ENCODE results near the gene FOXP1. TPM values are rescaled to one million over a fixed set of nuclear protein-coding genes. Genes with fewer than 3 reads are reported as not detected.

The FOXP1 gene
- total RNA-seq, 1 donor from 2014 or later = 128 TPM

DNA sequence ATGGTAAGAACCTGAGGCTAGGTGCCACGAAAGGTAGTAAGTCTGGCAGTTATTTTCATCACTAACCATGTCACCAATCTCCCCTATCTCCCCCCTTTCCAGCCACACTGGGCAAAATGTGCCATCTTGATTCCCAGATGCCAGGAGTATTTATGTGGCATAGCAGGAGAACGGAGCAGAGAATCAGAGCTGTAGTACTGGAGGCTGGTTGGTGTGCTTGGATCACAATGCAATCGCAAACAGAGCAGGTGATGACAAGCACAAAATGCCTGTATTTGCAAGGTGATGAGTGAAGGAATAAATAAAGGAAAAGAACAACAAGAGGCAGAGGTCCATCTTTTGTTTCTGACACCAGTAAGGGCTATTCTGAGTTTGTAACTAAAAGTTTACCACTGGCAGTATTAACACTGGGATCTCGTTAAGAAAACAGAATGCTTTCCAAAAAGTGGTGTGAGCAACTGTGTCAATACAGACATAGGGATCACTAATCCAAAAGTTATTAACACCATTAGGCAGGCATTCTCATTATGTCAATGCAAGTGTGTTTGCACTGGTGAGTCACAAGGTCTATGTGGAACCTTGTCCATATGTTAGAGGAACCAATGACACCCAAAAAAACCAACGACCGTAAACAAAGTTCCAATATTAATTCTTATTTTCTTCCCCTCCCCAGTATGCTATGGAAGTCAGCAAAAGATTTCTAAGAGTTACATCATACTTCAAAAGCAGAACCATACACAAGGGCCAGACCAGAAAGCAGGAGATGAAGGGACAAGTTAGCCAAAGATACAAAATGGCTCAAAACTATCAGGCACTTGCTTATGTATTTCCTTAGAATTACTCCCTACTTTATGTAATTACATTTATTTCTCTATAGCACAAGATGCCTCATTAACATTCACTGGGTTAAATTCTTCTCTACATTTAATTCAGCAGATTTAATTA lies 556.6 kb downstream of the FOXP1 start:
- TF ChIP-seq, protein P1, sequence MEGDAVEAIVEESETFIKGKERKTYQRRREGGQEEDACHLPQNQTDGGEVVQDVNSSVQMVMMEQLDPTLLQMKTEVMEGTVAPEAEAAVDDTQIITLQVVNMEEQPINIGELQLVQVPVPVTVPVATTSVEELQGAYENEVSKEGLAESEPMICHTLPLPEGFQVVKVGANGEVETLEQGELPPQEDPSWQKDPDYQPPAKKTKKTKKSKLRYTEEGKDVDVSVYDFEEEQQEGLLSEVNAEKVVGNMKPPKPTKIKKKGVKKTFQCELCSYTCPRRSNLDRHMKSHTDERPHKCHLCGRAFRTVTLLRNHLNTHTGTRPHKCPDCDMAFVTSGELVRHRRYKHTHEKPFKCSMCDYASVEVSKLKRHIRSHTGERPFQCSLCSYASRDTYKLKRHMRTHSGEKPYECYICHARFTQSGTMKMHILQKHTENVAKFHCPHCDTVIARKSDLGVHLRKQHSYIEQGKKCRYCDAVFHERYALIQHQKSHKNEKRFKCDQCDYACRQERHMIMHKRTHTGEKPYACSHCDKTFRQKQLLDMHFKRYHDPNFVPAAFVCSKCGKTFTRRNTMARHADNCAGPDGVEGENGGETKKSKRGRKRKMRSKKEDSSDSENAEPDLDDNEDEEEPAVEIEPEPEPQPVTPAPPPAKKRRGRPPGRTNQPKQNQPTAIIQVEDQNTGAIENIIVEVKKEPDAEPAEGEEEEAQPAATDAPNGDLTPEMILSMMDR (IDR thresholded peaks at IDR 0.05) = no peak
- no peak for TF ChIP-seq POLR2AphosphoS5 (IDR thresholded peaks at IDR 0.05; ENCODE audit: insufficient read depth in 1 of 2, low read depth in 1 of 2)
- no peak for TF ChIP-seq POLR2A (IDR thresholded peaks at IDR 0.05)
- Histone ChIP-seq H3K27me3 (no peaks in the 10 kb centered on the region), H3K4me1 (peaks cover 32% of the 10 kb centered on the region), H3K9me3 (no peaks in the 10 kb centered on the region), H3K4me3 (no peak overlapping the region), H3K36me3 (no peaks in the 10 kb centered on the region), H3K27ac (no peak overlapping the region)
- no peak for DNase-seq (ENCODE audit: extremely low spot score in 2 of 2)
- intact Hi-C loops (cut with DNase I) = no loop called here

DNA sequence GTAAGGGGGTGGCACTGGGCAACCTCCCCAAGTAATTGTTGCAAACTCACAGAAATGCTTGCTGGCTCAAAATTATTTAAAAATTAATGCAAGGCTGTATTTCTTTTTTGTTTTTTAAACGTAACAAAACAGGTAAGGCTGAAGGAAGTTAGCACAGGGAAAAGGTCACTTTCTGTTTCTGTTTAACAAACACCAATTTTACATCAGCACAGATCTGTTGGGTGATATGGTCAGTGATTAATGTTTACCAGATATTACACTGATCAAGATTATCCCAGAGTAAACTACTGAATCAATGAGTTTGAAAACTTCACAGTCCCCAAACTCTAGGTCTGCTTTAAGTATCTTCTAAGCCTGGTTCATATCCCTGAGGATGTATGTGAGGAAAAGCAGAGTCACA lies 558.0 kb downstream of the FOXP1 start:
- no peak overlapping the region for H3K27ac ChIP-seq
- no peak for DNase-seq (ENCODE audit: extremely low spot score in 2 of 2)
- no peak overlapping the region for H3K4me3 ChIP-seq
- H3K27me3 ChIP-seq = no peaks in the 10 kb centered on the region
- no peaks in the 10 kb centered on the region for H3K36me3 ChIP-seq
- peaks cover 26% of the 10 kb centered on the region for H3K4me1 ChIP-seq
- H3K9me3 ChIP-seq = no peaks in the 10 kb centered on the region
- TF ChIP-seq POLR2AphosphoS5 (IDR thresholded peaks at IDR 0.05; ENCODE audit: insufficient read depth in 1 of 2, low read depth in 1 of 2) (no peak), POLR2A (IDR thresholded peaks at IDR 0.05) (no peak)
- TF ChIP-seq, protein P1 (IDR thresholded peaks at IDR 0.05) = no peak
- intact Hi-C loops (cut with DNase I) = no loop called here

DNA sequence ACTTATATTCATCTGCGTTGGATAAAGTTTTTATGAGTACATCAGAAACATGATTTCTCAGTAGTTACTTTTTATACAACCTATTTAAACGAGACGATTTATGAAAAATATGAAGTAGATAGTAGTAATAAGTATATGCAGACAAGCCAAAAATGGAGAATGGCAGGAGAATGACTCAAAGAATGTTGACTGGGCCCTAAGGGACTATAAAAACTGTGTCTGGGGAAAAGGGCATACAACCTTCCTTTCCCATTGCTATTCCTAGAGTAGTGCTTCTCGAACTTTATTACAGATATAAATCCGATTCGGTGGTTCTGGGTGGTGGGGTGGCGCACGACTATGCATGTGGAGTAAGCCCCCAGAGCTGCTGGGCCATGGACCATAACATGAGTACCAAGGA lies 558.5 kb downstream of the FOXP1 start:
- Histone ChIP-seq H3K36me3 (no peaks in the 10 kb centered on the region), H3K27me3 (no peaks in the 10 kb centered on the region), H3K27ac (no peak overlapping the region), H3K4me1 (peaks cover 30% of the 10 kb centered on the region), H3K4me3 (no peak overlapping the region), H3K9me3 (no peaks in the 10 kb centered on the region)
- intact Hi-C loops (cut with DNase I) = no loop called here
- no peak for DNase-seq (ENCODE audit: extremely low spot score in 2 of 2)
- TF ChIP-seq, protein P1 (IDR thresholded peaks at IDR 0.05) = no peak
- no peak for TF ChIP-seq POLR2A (IDR thresholded peaks at IDR 0.05)
- no peak for TF ChIP-seq POLR2AphosphoS5 (IDR thresholded peaks at IDR 0.05; ENCODE audit: insufficient read depth in 1 of 2, low read depth in 1 of 2)

DNA sequence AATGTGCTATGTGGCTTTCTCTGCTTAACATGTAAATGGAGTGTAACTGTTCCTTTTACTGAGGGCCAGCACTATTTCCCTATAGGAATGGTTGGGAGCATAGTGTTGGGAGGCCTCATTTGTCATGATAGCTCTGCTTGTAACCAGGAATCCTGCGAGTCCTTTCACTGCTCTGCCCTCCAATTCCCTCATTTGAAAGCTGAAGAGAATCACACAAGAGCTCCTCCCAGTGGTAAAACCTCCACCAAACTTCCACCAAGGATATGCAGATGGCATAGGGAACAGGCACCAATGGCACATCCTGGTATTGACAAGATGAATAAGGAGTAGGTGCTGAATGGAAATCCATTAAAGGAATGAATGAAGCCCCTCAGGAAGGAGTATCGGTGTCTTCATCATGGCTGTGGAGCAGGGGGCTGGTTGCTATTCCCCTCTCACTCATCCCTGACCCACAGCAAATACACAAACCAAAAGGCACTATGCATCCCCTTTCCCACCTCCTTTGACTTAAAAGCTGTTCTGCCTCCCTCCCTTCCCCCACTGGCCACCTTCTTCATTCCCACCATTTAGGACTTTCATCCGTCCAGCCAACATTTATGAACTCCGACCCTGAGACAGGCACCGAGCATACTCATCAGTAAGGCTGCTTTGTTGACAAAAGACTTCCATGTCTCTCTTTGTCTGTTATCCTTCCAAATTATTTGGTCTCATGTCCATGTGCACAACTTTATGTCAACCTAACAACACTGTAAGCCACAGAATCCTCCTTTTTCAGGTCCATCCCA lies 560.8 kb downstream of the FOXP1 start:
- TF ChIP-seq POLR2AphosphoS5 (IDR thresholded peaks at IDR 0.05; ENCODE audit: insufficient read depth in 1 of 2, low read depth in 1 of 2) (no peak), POLR2A (IDR thresholded peaks at IDR 0.05) (no peak)
- TF ChIP-seq, protein P1 (IDR thresholded peaks at IDR 0.05) = no peak
- Histone ChIP-seq H3K9me3 (no peaks in the 10 kb centered on the region), H3K4me1 (peaks cover 34% of the 10 kb centered on the region), H3K27me3 (no peaks in the 10 kb centered on the region), H3K4me3 (no peak overlapping the region), H3K27ac (no peak overlapping the region), H3K36me3 (no peaks in the 10 kb centered on the region)
- no peak for DNase-seq (ENCODE audit: extremely low spot score in 2 of 2)
- intact Hi-C loops (cut with DNase I) = no loop called here
